IMR-90 (cell line): ENCODE results near the gene ATP11A. TPM values are rescaled to one million over a fixed set of nuclear protein-coding genes. Genes with fewer than 3 reads are reported as not detected.

Experiments
- ATAC-seq: fragments of 200-7000 bp; cut with Tn5 transposase; 2 replicates; pipeline ENCODE4 v1.9.1; 2020; ENCODE audit warnings: low read depth, mild to moderate bottlenecking, moderate library complexity
- BruUV-seq: library from RNA; stranded (reverse); fragments of 400-500 nt; replicated peaks from 2 replicates; lab custom pipeline; 2021; lab: Mats Ljungman, UMichigan
- CTCF ChIA-PET: fragments of 300-600 bp; formaldehyde crosslinking; extraction: SDS; loops from one replicate; lab custom pipeline; 2021; ENCODE audit warnings: antibody characterized with exemption; lab: Yijun Ruan, JAX
- POLR2A ChIA-PET: fragments of 300-600 bp; sonication (Branson Sonifier 250); formaldehyde crosslinking; loops from one replicate; lab custom pipeline; 2022; ENCODE audit warnings: antibody characterized with exemption; ENCODE audit not compliant: unreplicated experiment; lab: Charles Lee
- DNase-seq: peaks from one replicate; pipeline ENCODE4 v3.0.0; 2013
- H2AFZ ChIP-seq: replicated peaks from 2 replicates; pipeline ENCODE3; 2013; ENCODE audit warnings: low read length, mild to moderate bottlenecking; ENCODE audit not compliant: poor library complexity
- H2AK5ac ChIP-seq: 2 replicates; pipeline ENCODE4 v1.6.1; 2013; ENCODE audit warnings: low read depth, low read length, inconsistent platforms
- H2AK9ac ChIP-seq: replicated peaks from 2 replicates; pipeline ENCODE3; 2013; ENCODE audit warnings: mild to moderate bottlenecking, low read depth, low read length, moderate library complexity; ENCODE audit not compliant: poor library complexity
- H2BK120ac ChIP-seq: 2 replicates; pipeline ENCODE4 v1.6.1; 2013; ENCODE audit warnings: low read depth, low read length, inconsistent platforms
- H2BK15ac ChIP-seq: 3 replicates; pipeline ENCODE4 v1.6.1; 2013; ENCODE audit warnings: low read depth, low read length, inconsistent platforms
- H2BK20ac ChIP-seq: 2 replicates; pipeline ENCODE4 v1.6.1; 2013; ENCODE audit warnings: low read depth, mild to moderate bottlenecking, inconsistent platforms, low read length, moderate library complexity
- H2BK5ac ChIP-seq: 2 replicates; pipeline ENCODE4 v1.6.1; 2013; ENCODE audit warnings: mild to moderate bottlenecking, low read depth, low read length, inconsistent platforms; ENCODE audit not compliant: poor library complexity, severe bottlenecking
- H3K14ac ChIP-seq: replicated peaks from 2 replicates; pipeline ENCODE4 v1.6.1; 2013; ENCODE audit warnings: low read depth, low read length, inconsistent platforms
- H3K18ac ChIP-seq: 2 replicates; pipeline ENCODE4 v1.6.1; 2013; ENCODE audit warnings: low read depth, low read length, control low read depth
- H3K23ac ChIP-seq: 2 replicates; pipeline ENCODE4 v1.6.1; 2013; ENCODE audit warnings: low read depth, low read length, inconsistent platforms
- H3K27ac ChIP-seq: 2 replicates; pipeline ENCODE4 v1.5.1; 2013; ENCODE audit warnings: mild to moderate bottlenecking, control low read depth, low read length; ENCODE audit not compliant: insufficient read depth
- H3K27me3 ChIP-seq: 2 replicates; pipeline ENCODE4 v1.6.1; 2013; ENCODE audit warnings: low read length; ENCODE audit not compliant: control insufficient read depth, insufficient read depth
- H3K36me3 ChIP-seq: 2 replicates; pipeline ENCODE4 v1.6.1; 2013; ENCODE audit warnings: low read length, mixed read lengths; ENCODE audit not compliant: control insufficient read depth, insufficient read depth
- H3K4ac ChIP-seq: 2 replicates; pipeline ENCODE4 v1.6.1; 2013; ENCODE audit warnings: low read depth, low read length, inconsistent platforms
- H3K4me1 ChIP-seq: 2 replicates; pipeline ENCODE4 v1.6.1; 2013; ENCODE audit warnings: low read length, mixed read lengths; ENCODE audit not compliant: control insufficient read depth, insufficient read depth
- H3K4me2 ChIP-seq: 2 replicates; pipeline ENCODE4 v1.6.1; 2013; ENCODE audit warnings: low read depth, mild to moderate bottlenecking, control low read depth, low read length, moderate library complexity
- H3K4me3 ChIP-seq: 2 replicates; pipeline ENCODE4 v1.5.1; 2013; ENCODE audit warnings: low read depth, mild to moderate bottlenecking, control low read depth, low read length, moderate library complexity; ENCODE audit not compliant: insufficient read depth
- H3K56ac ChIP-seq: 2 replicates; pipeline ENCODE4 v1.6.1; 2013; ENCODE audit warnings: low read length, inconsistent platforms; ENCODE audit not compliant: insufficient read depth; ENCODE audit errors: extremely low read depth
- H3K79me1 ChIP-seq, 2 experiments: 2 replicates each; pipeline ENCODE4 v1.6.1; 2013; ENCODE audit warnings: low read length in 2 of 2, inconsistent platforms in 1 of 2, low read depth in 1 of 2
- H3K9ac ChIP-seq: 2 replicates; pipeline ENCODE4 v1.6.1; 2013; ENCODE audit warnings: low read depth, low read length, control low read depth
- H3K9me1 ChIP-seq: 2 replicates; pipeline ENCODE4 v1.6.1; 2013; ENCODE audit warnings: low read length, inconsistent platforms; ENCODE audit not compliant: insufficient read depth
- H3K9me3 ChIP-seq: 2 replicates; pipeline ENCODE4 v1.6.1; 2013; ENCODE audit warnings: low read length; ENCODE audit not compliant: control insufficient read depth, insufficient read depth
- H4K20me1 ChIP-seq: 2 replicates; pipeline ENCODE4 v1.6.1; 2013; ENCODE audit warnings: low read length, inconsistent platforms; ENCODE audit not compliant: insufficient read depth
- H4K5ac ChIP-seq: 2 replicates; pipeline ENCODE4 v1.6.1; 2013; ENCODE audit warnings: mild to moderate bottlenecking, low read depth, low read length, control low read depth
- H4K8ac ChIP-seq, 2 experiments: 2 replicates each; pipeline ENCODE4 v1.6.1; 2013; ENCODE audit warnings: low read depth in 2 of 2, low read length in 2 of 2, control low read depth in 1 of 2, inconsistent platforms in 1 of 2
- H4K91ac ChIP-seq: 2 replicates; pipeline ENCODE4 v1.6.1; 2013; ENCODE audit warnings: low read depth, low read length, inconsistent platforms; ENCODE audit not compliant: insufficient read depth
- CHD1 ChIP-seq: IDR thresholded peaks from 2 replicates; pipeline ENCODE4 v1.6.1; 2012; ENCODE audit warnings: low read depth, low read length, improper control_type of control experiment
- ELK1 ChIP-seq: fragments of 150-350 bp; IDR thresholded peaks from 2 replicates; pipeline ENCODE4 v1.6.1; 2016; ENCODE audit warnings: low read depth, mild to moderate bottlenecking, low read length, moderate library complexity, borderline replicate concordance
- MXI1 ChIP-seq: IDR thresholded peaks from 2 replicates; pipeline ENCODE4 v1.6.1; 2012; ENCODE audit warnings: low read depth, mild to moderate bottlenecking, low read length, moderate library complexity, borderline replicate concordance
- RAD21 ChIP-seq: IDR thresholded peaks from 2 replicates; pipeline ENCODE4 v1.6.1; 2012; ENCODE audit warnings: low read length, improper control_type of control experiment
- RCOR1 ChIP-seq: IDR thresholded peaks from 2 replicates; pipeline ENCODE4 v1.6.1; 2012; ENCODE audit warnings: mild to moderate bottlenecking, low read length, improper control_type of control experiment; ENCODE audit not compliant: insufficient replicate concordance
- WGBS, 2 experiments: methylation state at CpG; one replicate each; pipeline versions ENCODE4 v1.1.5 to v1.1.7; 2013; ENCODE audit warnings: missing lambda C conversion rate in 2 of 2; ENCODE audit not compliant: insufficient read length in 1 of 2; ENCODE audit errors: extremely low coverage in 2 of 2; 5-methylcytosine and 5-hydroxymethylcytosine counted together
- dilution Hi-C: fragments of 300-500 bp; cut with HindIII; formaldehyde crosslinking; loops from one replicate; pipeline ENCODE4 v1.14.3; 2018; ENCODE audit warnings: low sequenced_read_pairs; ENCODE audit not compliant: unreplicated experiment
- in situ Hi-C: fragments of 300-500 bp; cut with MboI; formaldehyde crosslinking; loops from 3 replicates; pipeline ENCODE4 v1.14.3; 2019; ENCODE audit warnings: low sequenced_read_pairs, inconsistent platforms, mixed read lengths
- intact Hi-C: fragments of 100-400 bp; cut with micrococcal nuclease; formaldehyde crosslinking; loops from 2 replicates; pipeline ENCODE4 v1.10.0; 2022
- polyA plus RNA-seq, 3 experiments: library from polyadenylated mRNA; depleted of rRNA; stranded (reverse); fragments of >200 nt; gene quantifications; 2 replicates each; pipeline ENCODE4 v1.2.3, GENCODE V29; 2012; ENCODE audit warnings: low replicate concordance in 1 of 3
- total RNA-seq: library from RNA; depleted of rRNA; stranded (reverse); fragments of >200 nt; gene quantifications from 2 replicates; pipeline ENCODE4 v1.2.3, GENCODE V29; 2012

Gene ATP11A
- total and polyA plus RNA-seq, 2 of the 4 experiments (the other 2 are of a cell fraction) = 8.4 to 12.0 TPM

GRCh38 chr13:112852392-112852791 lies 162.6 kb downstream of the ATP11A start:
- dilution Hi-C loops = no loop called here
- H3K36me3 ChIP-seq = peaks cover 29% of the 10 kb centered on the region
- ChIA-PET CTCF (no interaction called here), POLR2A (no interaction called here)
- H3K23ac ChIP-seq = no peak overlapping the region
- no peak overlapping the region for H2BK120ac ChIP-seq
- no peak overlapping the region for H2AK9ac ChIP-seq
- H3K14ac ChIP-seq = no peak overlapping the region
- H2AFZ ChIP-seq = no peak overlapping the region
- H3K4me1 ChIP-seq = no peaks in the 10 kb centered on the region
- no peak overlapping the region for H3K9ac ChIP-seq
- H3K56ac ChIP-seq = no peak overlapping the region
- no peak overlapping the region for H2BK5ac ChIP-seq
- TF ChIP-seq RCOR1 (no peak), ELK1 (no peak), CHD1 (no peak), MXI1 (no peak), RAD21 (no peak)
- no peak overlapping the region for H3K4me3 ChIP-seq
- H4K5ac ChIP-seq = no peak overlapping the region
- H3K4me2 ChIP-seq = no peak overlapping the region
- H3K9me1 ChIP-seq = no peaks in the 10 kb centered on the region
- 100% methylated on average over 3 of the region's 15 CpGs; no CpG with 5 or more reads in 1 of the 2 experiments for WGBS, 2 experiments
- intact Hi-C loops = no loop called here
- H2BK15ac ChIP-seq = no peak overlapping the region
- H3K79me1 ChIP-seq = no peaks in the 10 kb centered on the region
- no peak overlapping the region for H4K91ac ChIP-seq
- in situ Hi-C loops = no loop called here
- H3K9me3 ChIP-seq = peaks cover 3% of the 10 kb centered on the region; the same call in 1 of the 2 replicates
- H3K27ac ChIP-seq = no peak overlapping the region
- H4K20me1 ChIP-seq = no peaks in the 10 kb centered on the region
- BruUV-seq = no TSS peak
- ATAC-seq = no peak
- H4K8ac ChIP-seq = no peak overlapping the region
- H3K18ac ChIP-seq = no peak overlapping the region
- no peak for DNase-seq
- H2BK20ac ChIP-seq = no peak overlapping the region
- no peak overlapping the region for H3K4ac ChIP-seq
- H3K27me3 ChIP-seq = no peaks in the 10 kb centered on the region
- no peak overlapping the region for H2AK5ac ChIP-seq
